Measurements from ENCODE around the gene HEXIM2. TPM values are rescaled to one million over a fixed set of nuclear protein-coding genes. Genes with fewer than 3 reads are reported as not detected.

HEXIM2 gene
- total and polyA plus RNA-seq, 4 donors = 4.3 to 10.6 (median 7.1) TPM

DNA sequence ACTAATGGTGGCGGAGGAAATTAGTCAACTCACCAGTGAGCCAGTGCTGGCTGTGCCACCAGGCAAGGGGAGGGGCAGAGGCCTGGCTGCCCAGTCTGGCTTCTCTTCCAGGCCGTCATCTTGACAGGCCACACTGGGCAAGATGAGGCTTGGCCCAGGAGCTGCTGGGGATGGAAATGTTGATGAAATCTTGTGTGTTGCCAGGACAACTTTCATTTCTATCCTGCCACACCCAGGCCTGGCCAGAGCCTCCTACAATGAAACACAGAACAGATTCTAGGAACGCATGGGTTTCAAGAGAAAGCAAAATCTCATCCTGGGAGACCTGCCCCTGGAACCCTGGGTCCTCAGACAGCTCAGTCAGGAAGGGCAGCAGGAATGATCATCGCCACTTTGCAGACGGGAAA is 9.3 kb downstream of the HEXIM2 start:
- peak overlapping the region in 1 of 2 donors; percentile 8 for H3K9ac ChIP-seq (ENCODE audit: insufficient read depth in 1 of 2, low read length in 2 of 2)
- H3K4me1 ChIP-seq (ENCODE audit: control insufficient read depth in 5 of 5, insufficient read depth in 5 of 5, low read length in 5 of 5) = peaks cover 3 to 29% (median 15%) of the 10 kb centered on the region in 5 donors
- H3K27ac ChIP-seq (ENCODE audit: low read depth in 1 of 2, low read length in 1 of 2) = peak overlapping the region; percentile 65 to 86
- H3K36me3 ChIP-seq (ENCODE audit: control insufficient read depth in 4 of 4, insufficient read depth in 4 of 4, low read length in 4 of 4) = peaks cover 0 to 7% (median 5%) of the 10 kb centered on the region in 4 donors
- no peak overlapping the region for H3K4me3 ChIP-seq
- ATAC-seq (ENCODE audit: insufficient read depth, low FRiP score) (peak; percentile 8), DNase-seq (peak; percentile 57 to 65 (median 63))
- H3K9me3 ChIP-seq (ENCODE audit: control insufficient read depth in 4 of 4, insufficient read depth in 3 of 4, low read length in 3 of 4) = no peaks in the 10 kb centered on the region
- TF ChIP-seq, protein P1, sequence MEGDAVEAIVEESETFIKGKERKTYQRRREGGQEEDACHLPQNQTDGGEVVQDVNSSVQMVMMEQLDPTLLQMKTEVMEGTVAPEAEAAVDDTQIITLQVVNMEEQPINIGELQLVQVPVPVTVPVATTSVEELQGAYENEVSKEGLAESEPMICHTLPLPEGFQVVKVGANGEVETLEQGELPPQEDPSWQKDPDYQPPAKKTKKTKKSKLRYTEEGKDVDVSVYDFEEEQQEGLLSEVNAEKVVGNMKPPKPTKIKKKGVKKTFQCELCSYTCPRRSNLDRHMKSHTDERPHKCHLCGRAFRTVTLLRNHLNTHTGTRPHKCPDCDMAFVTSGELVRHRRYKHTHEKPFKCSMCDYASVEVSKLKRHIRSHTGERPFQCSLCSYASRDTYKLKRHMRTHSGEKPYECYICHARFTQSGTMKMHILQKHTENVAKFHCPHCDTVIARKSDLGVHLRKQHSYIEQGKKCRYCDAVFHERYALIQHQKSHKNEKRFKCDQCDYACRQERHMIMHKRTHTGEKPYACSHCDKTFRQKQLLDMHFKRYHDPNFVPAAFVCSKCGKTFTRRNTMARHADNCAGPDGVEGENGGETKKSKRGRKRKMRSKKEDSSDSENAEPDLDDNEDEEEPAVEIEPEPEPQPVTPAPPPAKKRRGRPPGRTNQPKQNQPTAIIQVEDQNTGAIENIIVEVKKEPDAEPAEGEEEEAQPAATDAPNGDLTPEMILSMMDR (IDR thresholded peaks at IDR 0.05; ENCODE audit: control extremely low read depth, extremely low read depth) = no peak
- no peaks in the 10 kb centered on the region for H3K27me3 ChIP-seq (ENCODE audit: control insufficient read depth in 3 of 3, insufficient read depth in 3 of 3, low read length in 2 of 3)
- 23 to 28% methylated on average over 5 of the region's 5 CpGs for WGBS, 2 donors

DNA sequence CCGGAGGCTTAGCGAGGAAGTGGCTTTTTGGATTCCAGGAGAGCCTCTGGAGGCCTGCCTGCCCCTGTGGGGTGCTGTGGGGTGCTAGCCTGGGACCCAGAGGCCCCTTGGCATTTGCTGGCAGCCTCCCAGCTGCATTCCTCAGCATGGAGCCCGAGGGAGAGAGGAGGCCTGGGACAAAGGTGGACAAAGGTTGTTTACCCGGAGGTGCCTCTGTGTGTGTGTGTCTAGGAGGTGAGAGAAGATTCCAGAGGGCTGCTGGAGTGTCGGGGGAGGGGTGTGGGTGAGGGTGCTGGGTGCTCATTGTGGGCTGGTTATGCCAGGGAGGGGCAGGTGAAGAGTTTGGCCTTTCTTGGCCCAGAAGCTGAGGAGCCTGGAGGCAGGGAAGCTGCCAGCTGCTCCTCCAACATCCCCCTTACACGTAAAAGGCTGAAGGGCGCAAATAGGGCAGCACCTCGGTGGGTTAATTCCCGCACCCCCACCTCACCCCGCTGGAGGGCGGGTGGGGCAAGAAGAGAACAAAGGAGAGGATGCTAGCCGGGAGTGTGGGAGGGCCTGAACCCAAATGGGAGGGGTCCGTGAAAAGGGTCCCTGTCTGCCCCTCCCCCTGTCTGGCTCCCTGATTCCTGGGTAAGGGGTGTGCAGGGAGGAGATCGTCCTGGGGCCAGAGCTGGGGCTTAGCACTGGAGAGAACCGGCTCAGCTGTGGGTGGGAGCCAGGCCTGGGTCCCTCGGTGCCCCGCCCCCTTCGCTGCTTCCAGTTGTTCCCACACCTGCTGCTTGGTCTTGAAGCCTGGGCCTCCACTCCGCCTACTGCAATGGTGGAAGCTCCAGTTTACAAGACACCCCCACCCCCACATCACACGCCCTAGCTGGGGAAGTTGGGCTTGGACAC is 9.9 kb downstream of the HEXIM2 start:
- WGBS, 2 donors = 32 to 51% methylated on average over 20 of the region's 20 CpGs
- Histone ChIP-seq H3K9me3 (ENCODE audit: control insufficient read depth in 4 of 4, insufficient read depth in 3 of 4, low read length in 3 of 4) (no peaks in the 10 kb centered on the region), H3K27ac (ENCODE audit: low read depth in 1 of 2, low read length in 1 of 2) (peak overlapping the region; percentile 54 to 86), H3K9ac (ENCODE audit: insufficient read depth in 1 of 2, low read length in 2 of 2) (peak overlapping the region in 1 of 2 donors; percentile 8), H3K4me1 (ENCODE audit: control insufficient read depth in 5 of 5, insufficient read depth in 5 of 5, low read length in 5 of 5) (peaks cover 3 to 29% (median 15%) of the 10 kb centered on the region in 5 donors), H3K27me3 (ENCODE audit: control insufficient read depth in 3 of 3, insufficient read depth in 3 of 3, low read length in 2 of 3) (no peaks in the 10 kb centered on the region), H3K36me3 (ENCODE audit: control insufficient read depth in 4 of 4, insufficient read depth in 4 of 4, low read length in 4 of 4) (peaks cover 0 to 7% (median 5%) of the 10 kb centered on the region in 4 donors), H3K4me3 (no peak overlapping the region)
- TF ChIP-seq, protein P1 (IDR thresholded peaks at IDR 0.05; ENCODE audit: control extremely low read depth, extremely low read depth) = no peak
- DNase-seq = peak; percentile 67 to 80 (median 79)
- ATAC-seq (ENCODE audit: insufficient read depth, low FRiP score) = no peak

DNA sequence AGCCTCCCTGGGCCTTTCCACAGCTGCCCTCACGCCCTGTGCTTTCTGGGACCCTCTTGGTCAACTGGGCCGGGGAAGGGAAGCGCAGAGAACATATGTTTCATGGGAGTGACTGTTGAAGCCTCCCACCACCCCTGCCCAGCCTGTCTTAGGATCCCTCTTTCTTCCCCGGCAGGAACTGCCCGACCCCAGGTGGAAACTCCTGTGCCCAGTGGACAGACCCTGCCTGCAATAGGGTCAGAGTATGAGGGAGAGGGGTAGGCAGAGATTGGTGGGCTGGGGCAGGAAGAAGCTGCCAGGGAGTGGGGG is 10.5 kb downstream of the HEXIM2 start:
- H3K36me3 ChIP-seq (ENCODE audit: control insufficient read depth in 4 of 4, insufficient read depth in 4 of 4, low read length in 4 of 4) = peaks cover 0 to 7% (median 5%) of the 10 kb centered on the region in 4 donors

More for the DNA sequence above, 10.5 kb downstream of the HEXIM2 start:
- Histone ChIP-seq H3K4me3 (no peak overlapping the region), H3K4me1 (ENCODE audit: control insufficient read depth in 5 of 5, insufficient read depth in 5 of 5, low read length in 5 of 5) (peaks cover 3 to 29% (median 15%) of the 10 kb centered on the region in 5 donors), H3K9ac (ENCODE audit: insufficient read depth in 1 of 2, low read length in 2 of 2) (peak overlapping the region in 1 of 2 donors; percentile 1), H3K27me3 (ENCODE audit: control insufficient read depth in 3 of 3, insufficient read depth in 3 of 3, low read length in 2 of 3) (no peaks in the 10 kb centered on the region), H3K9me3 (ENCODE audit: control insufficient read depth in 4 of 4, insufficient read depth in 3 of 4, low read length in 3 of 4) (no peaks in the 10 kb centered on the region), H3K27ac (ENCODE audit: low read depth in 1 of 2, low read length in 1 of 2) (peak overlapping the region; percentile 54 to 86)
- DNase-seq = no peak
- 68 to 75% methylated on average over 5 of the region's 5 CpGs for WGBS, 2 donors
- ATAC-seq (ENCODE audit: insufficient read depth, low FRiP score) = no peak
- TF ChIP-seq, protein P1 (IDR thresholded peaks at IDR 0.05; ENCODE audit: control extremely low read depth, extremely low read depth) = no peak

Measured in lung (tissue), 12 donors.